Mesothelial cell of epicardium (in vitro differentiated cells): Measurements from ENCODE around the gene NOL3. TPM values are rescaled to one million over a fixed set of nuclear protein-coding genes. Genes with fewer than 3 reads are reported as not detected.

ENCODE experiments used
- DNase-seq, 2 experiments: peaks; one replicate each; pipeline ENCODE4 v3.0.0; 2021; ENCODE audit warnings: low spot score in 2 of 2; ENCODE audit not compliant: unreplicated experiment in 2 of 2
- H3K27ac Mint-ChIP-seq: 2 replicates; pipeline ENCODE4 v1.8.0; 2021; ENCODE audit warnings: mixed read lengths
- H3K27me3 Mint-ChIP-seq: 2 replicates; pipeline ENCODE4 v1.8.0; 2021; ENCODE audit warnings: low read depth, mixed read lengths
- H3K36me3 Mint-ChIP-seq: 2 replicates; pipeline ENCODE4 v1.8.0; 2021; ENCODE audit warnings: mixed read lengths
- H3K4me1 Mint-ChIP-seq: 2 replicates; pipeline ENCODE4 v1.8.0; 2021; ENCODE audit warnings: mixed read lengths
- H3K4me3 Mint-ChIP-seq: 2 replicates; pipeline ENCODE4 v1.8.0; 2021; ENCODE audit warnings: mild to moderate bottlenecking, moderate library complexity, mixed read lengths
- H3K9me3 Mint-ChIP-seq: 2 replicates; pipeline ENCODE4 v1.8.0; 2021; ENCODE audit warnings: mixed read lengths
- total RNA-seq: library from RNA; stranded (reverse); gene quantifications from 3 replicates; pipeline ENCODE4 v1.2.1, GENCODE V29; 2021
- TF ChIP-seq, protein P1 (sequence below): fragments of 200-600 bp; sonication (generic); IDR thresholded peaks from one replicate; pipeline ENCODE4 v1.5.0; 2021; ENCODE audit warnings: antibody characterized with exemption; ENCODE audit not compliant: unreplicated experiment

NOL3 gene
- total RNA-seq, 1 donor from 2014 or later: 15.5 TPM

DNA sequence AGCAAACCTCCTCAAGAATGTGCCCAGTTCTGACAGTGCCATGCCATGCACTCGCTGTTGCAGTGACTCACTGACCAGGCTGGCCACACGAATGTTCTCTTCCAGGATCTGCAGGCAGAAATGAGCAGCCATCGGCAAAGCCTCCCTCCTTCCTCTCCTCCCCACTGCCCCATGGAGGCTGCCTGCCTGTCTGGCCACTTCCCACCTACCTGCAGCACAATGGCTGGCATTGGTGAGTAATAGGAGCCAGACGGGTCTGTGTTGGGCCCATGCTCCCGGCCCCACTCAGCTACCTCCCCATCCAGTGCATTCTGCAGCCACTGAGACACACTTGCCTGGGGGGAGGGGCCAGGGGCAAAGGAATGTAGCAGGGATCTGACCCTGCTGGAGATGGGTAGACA is 16.2 kb downstream of the NOL3 start:
- H3K27ac Mint-ChIP-seq: no peak overlapping the region
- no peaks in the 10 kb centered on the region for H3K9me3 Mint-ChIP-seq
- peaks cover 17% of the 10 kb centered on the region for H3K4me1 Mint-ChIP-seq
- peaks cover 13% of the 10 kb centered on the region for H3K27me3 Mint-ChIP-seq
- H3K4me3 Mint-ChIP-seq: no peak overlapping the region
- TF ChIP-seq, protein P1, sequence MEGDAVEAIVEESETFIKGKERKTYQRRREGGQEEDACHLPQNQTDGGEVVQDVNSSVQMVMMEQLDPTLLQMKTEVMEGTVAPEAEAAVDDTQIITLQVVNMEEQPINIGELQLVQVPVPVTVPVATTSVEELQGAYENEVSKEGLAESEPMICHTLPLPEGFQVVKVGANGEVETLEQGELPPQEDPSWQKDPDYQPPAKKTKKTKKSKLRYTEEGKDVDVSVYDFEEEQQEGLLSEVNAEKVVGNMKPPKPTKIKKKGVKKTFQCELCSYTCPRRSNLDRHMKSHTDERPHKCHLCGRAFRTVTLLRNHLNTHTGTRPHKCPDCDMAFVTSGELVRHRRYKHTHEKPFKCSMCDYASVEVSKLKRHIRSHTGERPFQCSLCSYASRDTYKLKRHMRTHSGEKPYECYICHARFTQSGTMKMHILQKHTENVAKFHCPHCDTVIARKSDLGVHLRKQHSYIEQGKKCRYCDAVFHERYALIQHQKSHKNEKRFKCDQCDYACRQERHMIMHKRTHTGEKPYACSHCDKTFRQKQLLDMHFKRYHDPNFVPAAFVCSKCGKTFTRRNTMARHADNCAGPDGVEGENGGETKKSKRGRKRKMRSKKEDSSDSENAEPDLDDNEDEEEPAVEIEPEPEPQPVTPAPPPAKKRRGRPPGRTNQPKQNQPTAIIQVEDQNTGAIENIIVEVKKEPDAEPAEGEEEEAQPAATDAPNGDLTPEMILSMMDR: no peak
- no peak for DNase-seq
- no peaks in the 10 kb centered on the region for H3K36me3 Mint-ChIP-seq

DNA sequence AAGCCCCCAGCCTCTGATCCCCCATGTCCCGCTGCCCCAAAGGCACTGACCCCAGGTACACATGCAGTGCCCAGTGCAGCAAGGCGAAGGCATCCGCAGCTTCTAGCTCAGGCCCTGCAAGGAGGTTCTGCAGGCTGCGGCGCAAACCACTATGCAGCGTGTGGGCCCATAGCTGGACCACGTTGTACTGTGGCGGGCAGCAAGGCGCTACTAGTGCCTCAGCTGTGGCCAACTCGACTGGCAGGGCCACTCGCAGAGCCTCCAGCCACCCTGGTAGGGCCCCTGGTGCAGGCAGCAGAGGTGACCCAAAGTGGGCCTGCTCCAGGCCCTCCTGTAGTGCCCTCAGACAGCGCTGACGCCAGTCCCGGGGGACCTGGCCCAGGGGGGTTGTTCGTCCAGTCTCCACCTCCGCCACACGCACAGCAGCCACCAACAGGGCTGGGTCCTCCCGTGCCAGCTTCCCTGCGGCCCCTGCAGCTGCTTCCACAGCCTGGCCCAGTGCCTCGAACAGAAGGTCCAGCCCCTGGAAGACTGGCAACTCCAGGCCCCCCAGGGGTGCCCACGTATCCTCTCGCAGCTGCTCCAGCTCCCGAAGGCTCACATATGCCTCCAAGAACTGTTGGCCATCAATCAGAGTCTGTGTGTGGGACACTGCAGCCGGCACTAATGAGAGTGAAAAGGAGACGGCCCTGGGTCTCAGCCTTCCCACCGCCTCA is 17.0 kb downstream of the NOL3 start:
- Mint-ChIP-seq H3K36me3 (no peaks in the 10 kb centered on the region), H3K9me3 (no peaks in the 10 kb centered on the region), H3K27ac (no peak overlapping the region), H3K4me3 (no peak overlapping the region), H3K27me3 (peaks cover 13% of the 10 kb centered on the region), H3K4me1 (peaks cover 20% of the 10 kb centered on the region)
- DNase-seq: no peak
- TF ChIP-seq, protein P1: no peak

DNA sequence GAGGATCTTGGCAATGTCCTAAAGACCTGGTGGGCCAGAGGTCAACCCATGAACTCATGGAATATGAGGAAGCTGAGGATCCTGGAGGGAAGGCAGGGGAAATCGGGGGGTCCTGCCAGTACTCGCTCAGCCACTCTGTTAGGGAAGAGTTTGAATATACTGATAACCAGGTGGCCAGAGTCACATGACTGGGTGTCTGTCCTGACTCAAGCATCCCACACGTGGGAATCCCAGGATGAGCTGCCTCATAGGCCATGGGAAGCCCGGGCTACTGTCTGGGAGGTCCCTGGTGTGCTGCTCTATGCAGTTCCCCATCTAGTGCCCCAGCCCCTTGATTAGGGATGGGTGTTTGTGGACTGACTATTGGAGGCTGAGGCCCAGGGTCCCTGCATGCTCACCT is 18.0 kb downstream of the NOL3 start:
- H3K27ac Mint-ChIP-seq: no peak overlapping the region
- H3K4me1 Mint-ChIP-seq: peaks cover 28% of the 10 kb centered on the region
- no peak overlapping the region for H3K4me3 Mint-ChIP-seq
- H3K27me3 Mint-ChIP-seq: peaks cover 13% of the 10 kb centered on the region
- no peaks in the 10 kb centered on the region for H3K36me3 Mint-ChIP-seq
- no peaks in the 10 kb centered on the region for H3K9me3 Mint-ChIP-seq
- TF ChIP-seq, protein P1: no peak
- DNase-seq: no peak

DNA sequence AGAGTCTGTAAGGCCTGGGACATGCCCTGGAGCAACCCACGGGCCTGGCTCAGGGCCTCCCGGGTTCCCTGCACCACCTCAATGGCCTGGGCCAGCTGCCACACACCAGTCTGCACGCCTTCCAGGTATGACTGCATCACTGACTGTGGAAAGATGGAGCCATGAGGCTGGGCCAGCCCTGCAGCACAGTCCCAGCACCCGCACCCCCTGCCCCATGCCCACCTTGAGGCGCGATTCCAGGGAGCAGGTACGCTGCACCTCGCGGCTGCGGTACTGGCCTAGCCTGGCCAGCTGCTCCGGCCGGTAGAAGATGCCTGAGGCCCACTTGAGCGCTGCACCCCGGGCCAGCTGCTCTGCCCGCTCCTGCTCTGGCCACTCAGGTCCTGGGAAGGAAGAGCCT is 18.5 kb downstream of the NOL3 start:
- TF ChIP-seq, protein P1: no peak

DNA sequence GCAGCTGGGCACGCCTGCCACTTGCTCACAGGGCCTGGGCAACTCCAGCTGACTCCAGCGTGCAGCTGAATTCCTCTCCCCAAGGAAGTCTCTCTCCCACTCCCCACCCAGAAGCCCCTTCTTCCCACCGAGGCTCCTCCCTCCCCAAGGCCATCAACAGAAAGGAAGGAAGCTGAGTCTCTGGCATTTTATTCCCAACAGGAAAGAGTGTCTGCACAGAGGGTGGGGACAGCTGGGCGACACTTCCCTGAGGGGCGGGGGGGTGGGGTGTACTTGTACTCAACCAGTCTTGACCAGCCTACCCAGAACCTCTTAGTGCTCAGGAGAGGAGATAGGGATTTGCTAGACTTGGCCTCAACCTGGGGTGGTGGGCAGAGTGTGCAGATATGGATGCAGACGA is 19.7 kb downstream of the NOL3 start, which contains the start of gene EXOC3L1:
TSS of gene EXOC3L1 (minus strand) at position 96 of the 400 bp plus-strand sequence. CDS start 460 bp downstream, outside the sequence.
- DNase-seq: no peak
- Mint-ChIP-seq H3K27me3 (peaks cover 9% of the 10 kb centered on the region), H3K4me3 (no peak within 1 kb of the TSS), H3K4me1 (peaks cover 29% of the 10 kb centered on the region), H3K27ac (no peak within 1 kb of the TSS), H3K36me3 (peaks cover 2% of the 10 kb centered on the region), H3K9me3 (no peaks in the 10 kb centered on the region)
- TF ChIP-seq, protein P1: no peak

More for the DNA sequence above, 18.5 kb downstream of the NOL3 start:
- H3K27me3 Mint-ChIP-seq: peaks cover 13% of the 10 kb centered on the region
- no peaks in the 10 kb centered on the region for H3K36me3 Mint-ChIP-seq
- no peaks in the 10 kb centered on the region for H3K9me3 Mint-ChIP-seq
- no peak for DNase-seq
- H3K27ac Mint-ChIP-seq: no peak overlapping the region
- H3K4me1 Mint-ChIP-seq: peaks cover 32% of the 10 kb centered on the region
- no peak overlapping the region for H3K4me3 Mint-ChIP-seq
